GM12878 (cell line): ENCODE measurements around the gene ATG9A. TPM values are rescaled to one million over a fixed set of nuclear protein-coding genes. Genes with fewer than 3 reads are reported as not detected.

Source experiments
- BCLAF1 ChIP-seq: fragments of 450-650 bp; IDR thresholded peaks from 2 replicates; pipeline ENCODE4 v1.6.1; 2017; ENCODE audit warnings: antibody characterized with exemption, mild to moderate bottlenecking, moderate library complexity
- BRCA1 ChIP-seq: IDR thresholded peaks from 2 replicates; pipeline ENCODE4 v1.6.1; 2011; ENCODE audit warnings: low read depth, low read length, improper control_type of control experiment
- EED ChIP-seq: sonication (generic); IDR thresholded peaks from 2 replicates; pipeline ENCODE4 v1.6.1; 2016; ENCODE audit warnings: antibody characterized with exemption, low read depth
- IRF4 ChIP-seq: IDR thresholded peaks from 2 replicates; pipeline ENCODE4 v1.6.1; 2011; ENCODE audit warnings: low read depth, low read length
- ZNF687 ChIP-seq: fragments of 450-650 bp; IDR thresholded peaks from 2 replicates; pipeline ENCODE4 v1.6.1; 2017; ENCODE audit warnings: mild to moderate bottlenecking, moderate library complexity
- polyA plus RNA-seq, 11 experiments: library from polyadenylated mRNA; depleted of rRNA in 4 of 11; unstranded in 6 of 11; stranded (reverse) in 5 of 11; fragments of >200 nt; fragmentation: Nextera tagmentation in 4 of 11; fragmentation: Illumina TruSeq in 1 of 11; extraction: Ambion mirVana in 4 of 11; extraction: Trizol in 1 of 11; gene quantifications; 1 replicate in 1 of 11; 2 replicates in 10 of 11; pipeline versions ENCODE4 v1.2.1 to v1.2.3, GENCODE V29; 2011 to 2016; ENCODE audit warnings: inconsistent platforms in 2 of 11, missing spikeins in 2 of 11, low read depth in 1 of 11
- total RNA-seq, 4 experiments: library from RNA; depleted of rRNA in 3 of 4; stranded (reverse); fragments of >200 nt in 3 of 4; fragmentation: Illumina TruSeq in 1 of 4; extraction: Trizol in 1 of 4; gene quantifications; 2 replicates each; pipeline versions ENCODE4 v1.2.1 to v1.2.3, GENCODE V29; 2013 to 2021

The ATG9A gene
- total and polyA plus RNA-seq, 10 of the 15 experiments (the other 5 are each of a cell fraction or from before 2014, with no cell fraction given): 0.16 to 37.5 (median 14.6) TPM; not detected in 1

GRCh38 chr2:219175928-219176817 lies 53.3 kb downstream of the ATG9A start (continued):
- TF ChIP-seq ZNF687 (no peak), IRF4 (0 out of 2 replicates have a peak, but pooled peaks have one; percentile 18), BRCA1 (no peak), BCLAF1 (no peak), EED (peak; percentile 62)
